Activated CD4-positive, alpha-beta T cell treated with anti-CD3 and anti-CD28 coated beads, Interleukin-2, amount 50 U/mL, for 4 hours (primary cell): Measurements from ENCODE around the gene CDH10.

Source experiments
- DNase-seq, 2 experiments: peaks; one replicate each; pipeline ENCODE4 v3.0.0-alpha.2; 2020

CDH10 gene

GRCh38 chr5:24644761-24645160 lies at the start of gene CDH10:
Gene CDH10, minus strand, starts transcription at chr5:24644978. Its CDS starts 51,488 bp downstream, at chr5:24593490.
- no peak for DNase-seq

GRCh38 chr5:24693609-24694008 lies 48.8 kb upstream of the CDH10 start:
- DNase-seq = no peak

- DNase-seq = no peak
Observed at GRCh38 chr5:24691074-24691473, 46.3 kb upstream of the CDH10 start.

GRCh38 chr5:24681106-24681505 lies 36.3 kb upstream of the CDH10 start:
- DNase-seq = no peak

GRCh38 chr5:24668050-24668449 lies 23.3 kb upstream of the CDH10 start:
- no peak for DNase-seq

- no peak for DNase-seq
Observed at GRCh38 chr5:24649531-24649930, 4.8 kb upstream of the CDH10 start.

- no peak for DNase-seq
Observed at GRCh38 chr5:24646915-24647314, 2.1 kb upstream of the CDH10 start.

GRCh38 chr5:24645483-24645882 lies 705 bp upstream of the CDH10 start:
- no peak for DNase-seq

- DNase-seq = no peak
Observed at GRCh38 chr5:24643880-24644279, 898 bp downstream of the CDH10 start.

- no peak for DNase-seq
Observed at GRCh38 chr5:24643156-24643555, 1.6 kb downstream of the CDH10 start.

GRCh38 chr5:24642022-24642421 lies 2.8 kb downstream of the CDH10 start:
- no peak for DNase-seq

- DNase-seq = no peak
Observed at GRCh38 chr5:24635209-24635608, 9.6 kb downstream of the CDH10 start.

- DNase-seq = no peak
Observed at GRCh38 chr5:24633715-24634325, 11.0 kb downstream of the CDH10 start.

- DNase-seq = no peak
Observed at GRCh38 chr5:24632353-24632752, 12.4 kb downstream of the CDH10 start.

GRCh38 chr5:24630918-24631317 lies 13.9 kb downstream of the CDH10 start:
- no peak for DNase-seq

GRCh38 chr5:24629798-24630197 lies 15.0 kb downstream of the CDH10 start:
- DNase-seq = no peak

- DNase-seq = no peak
Observed at GRCh38 chr5:24624872-24625271, 19.9 kb downstream of the CDH10 start.

- no peak for DNase-seq
Observed at GRCh38 chr5:24623624-24624023, 21.2 kb downstream of the CDH10 start.

- DNase-seq = no peak
Observed at GRCh38 chr5:24623031-24623430, 21.7 kb downstream of the CDH10 start.

GRCh38 chr5:24621792-24622191 lies 23.0 kb downstream of the CDH10 start:
- DNase-seq = no peak

GRCh38 chr5:24616566-24616965 lies 28.2 kb downstream of the CDH10 start:
- DNase-seq = no peak

GRCh38 chr5:24615159-24615558 lies 29.6 kb downstream of the CDH10 start:
- DNase-seq = no peak

- no peak for DNase-seq
Observed at GRCh38 chr5:24609706-24610105, 35.1 kb downstream of the CDH10 start.

- DNase-seq = no peak
Observed at GRCh38 chr5:24606971-24607370, 37.8 kb downstream of the CDH10 start.

GRCh38 chr5:24602188-24602587 lies 42.6 kb downstream of the CDH10 start:
- no peak for DNase-seq

- no peak for DNase-seq
Observed at GRCh38 chr5:24598956-24599355, 45.8 kb downstream of the CDH10 start.
